ENCODE data around the gene UBAP1L.
"Not testable (repeated sequence)": the region's sequence is repeated elsewhere in the genome, so short reads cannot be mapped to it uniquely, and the experiment has no call there.

The UBAP1L gene

DNA sequence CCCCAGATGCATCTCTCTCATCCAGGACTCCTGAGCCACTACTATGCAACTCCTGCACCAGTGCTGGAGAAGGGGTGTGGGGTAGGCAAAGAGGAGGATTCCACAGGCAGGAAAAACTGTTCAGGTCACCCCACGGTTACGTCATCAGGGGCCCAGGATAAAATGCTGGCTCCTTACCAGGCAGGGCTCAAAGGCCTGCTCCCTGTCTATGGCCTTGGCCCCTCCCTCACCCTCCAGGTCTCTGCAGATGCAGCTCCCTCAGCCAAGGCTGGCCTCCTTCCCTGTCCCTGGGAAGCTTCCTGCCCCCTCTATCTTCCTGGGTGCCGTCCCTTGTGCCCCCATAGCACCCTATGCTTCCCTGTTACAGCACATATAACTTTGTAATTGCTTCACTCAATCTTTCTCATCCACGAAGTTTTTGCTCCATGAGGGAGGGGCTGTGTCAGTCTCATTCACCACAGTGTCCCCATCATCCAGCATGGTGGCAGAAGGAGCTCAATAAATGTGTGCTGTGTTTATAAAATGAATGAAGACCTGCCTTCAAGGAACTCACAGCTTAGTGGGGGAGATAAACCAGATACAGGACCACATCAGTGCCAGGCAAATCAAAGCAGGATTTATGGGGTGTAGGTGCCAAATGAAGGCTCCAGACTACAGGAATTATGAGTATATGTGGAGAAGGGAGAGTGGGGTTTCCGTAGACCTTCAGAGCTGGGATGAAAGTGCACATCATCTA lies 19.8 kb downstream of the UBAP1L start:
- TF ChIP-seq, protein P1, sequence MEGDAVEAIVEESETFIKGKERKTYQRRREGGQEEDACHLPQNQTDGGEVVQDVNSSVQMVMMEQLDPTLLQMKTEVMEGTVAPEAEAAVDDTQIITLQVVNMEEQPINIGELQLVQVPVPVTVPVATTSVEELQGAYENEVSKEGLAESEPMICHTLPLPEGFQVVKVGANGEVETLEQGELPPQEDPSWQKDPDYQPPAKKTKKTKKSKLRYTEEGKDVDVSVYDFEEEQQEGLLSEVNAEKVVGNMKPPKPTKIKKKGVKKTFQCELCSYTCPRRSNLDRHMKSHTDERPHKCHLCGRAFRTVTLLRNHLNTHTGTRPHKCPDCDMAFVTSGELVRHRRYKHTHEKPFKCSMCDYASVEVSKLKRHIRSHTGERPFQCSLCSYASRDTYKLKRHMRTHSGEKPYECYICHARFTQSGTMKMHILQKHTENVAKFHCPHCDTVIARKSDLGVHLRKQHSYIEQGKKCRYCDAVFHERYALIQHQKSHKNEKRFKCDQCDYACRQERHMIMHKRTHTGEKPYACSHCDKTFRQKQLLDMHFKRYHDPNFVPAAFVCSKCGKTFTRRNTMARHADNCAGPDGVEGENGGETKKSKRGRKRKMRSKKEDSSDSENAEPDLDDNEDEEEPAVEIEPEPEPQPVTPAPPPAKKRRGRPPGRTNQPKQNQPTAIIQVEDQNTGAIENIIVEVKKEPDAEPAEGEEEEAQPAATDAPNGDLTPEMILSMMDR (conservative IDR thresholded peaks at IDR 0.05; ENCODE audit: low read depth, low read length), result no peak
- Histone ChIP-seq H3K27me3 (ENCODE audit: insufficient read depth, low read depth) (no peaks in the 10 kb centered on the region), H3K79me2 (ENCODE audit: insufficient read depth, low read depth) (no peaks in the 10 kb centered on the region), H4K20me1 (ENCODE audit: insufficient read depth) (no peaks in the 10 kb centered on the region), H3K4me2 (no peak overlapping the region), H3K27ac (no peak overlapping the region), H3K9ac (no peak overlapping the region), H3K4me1 (ENCODE audit: low read depth, poor library complexity, severe bottlenecking) (no peaks in the 10 kb centered on the region), H3K36me3 (ENCODE audit: insufficient read depth) (no peaks in the 10 kb centered on the region), H3K4me3 (IDR thresholded peaks at IDR 0.05; ENCODE audit: insufficient read depth, low read depth, low read length) (no peak overlapping the region), H2AFZ (ENCODE audit: low read depth) (no peak overlapping the region)

DNA sequence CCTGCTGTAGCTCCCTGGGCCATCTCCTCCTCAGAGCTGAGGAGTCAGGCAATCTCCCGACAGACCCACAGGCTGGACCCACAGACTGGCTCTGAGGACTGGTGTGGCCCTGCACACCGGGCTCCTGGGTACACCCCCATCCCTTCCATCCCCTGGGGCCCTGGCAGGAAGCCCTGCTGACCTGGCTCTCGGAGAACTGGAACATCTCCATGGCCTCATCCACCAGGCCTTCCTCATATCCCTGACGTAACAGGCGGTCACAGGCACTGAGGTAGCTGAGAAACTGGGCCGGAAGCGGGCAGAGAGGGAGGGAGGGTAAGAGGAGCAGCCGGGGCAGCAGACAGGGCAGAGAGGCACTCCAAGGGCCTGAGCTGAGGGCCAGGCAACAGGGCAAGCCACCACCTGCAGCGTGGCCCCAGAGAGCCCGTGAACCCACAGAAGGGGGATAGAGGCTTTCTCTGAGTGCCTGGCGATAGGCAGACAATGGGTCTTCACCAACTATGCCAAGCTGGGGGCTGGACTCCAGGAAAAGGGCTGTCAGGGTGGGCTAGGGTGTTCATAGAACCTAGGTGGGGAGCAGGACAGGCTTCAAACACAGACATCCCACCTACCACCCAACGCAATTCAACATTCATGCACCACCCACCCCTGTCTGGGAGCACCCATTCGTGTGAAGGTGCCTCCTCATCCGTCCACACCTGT lies 20.6 kb downstream of the UBAP1L start:
- no peak overlapping the region for H3K9ac ChIP-seq
- no peaks in the 10 kb centered on the region for H3K79me2 ChIP-seq (ENCODE audit: insufficient read depth, low read depth)
- no peaks in the 10 kb centered on the region for H4K20me1 ChIP-seq (ENCODE audit: insufficient read depth)
- H3K27ac ChIP-seq, result no peak overlapping the region
- H2AFZ ChIP-seq (ENCODE audit: low read depth), result no peak overlapping the region
- H3K4me1 ChIP-seq (ENCODE audit: low read depth, poor library complexity, severe bottlenecking), result no peaks in the 10 kb centered on the region
- no peaks in the 10 kb centered on the region for H3K36me3 ChIP-seq (ENCODE audit: insufficient read depth)
- no peak overlapping the region for H3K4me3 ChIP-seq (IDR thresholded peaks at IDR 0.05; ENCODE audit: insufficient read depth, low read depth, low read length)
- TF ChIP-seq, protein P1 (conservative IDR thresholded peaks at IDR 0.05; ENCODE audit: low read depth, low read length), result no peak
- no peaks in the 10 kb centered on the region for H3K27me3 ChIP-seq (ENCODE audit: insufficient read depth, low read depth)
- no peak overlapping the region for H3K4me2 ChIP-seq

DNA sequence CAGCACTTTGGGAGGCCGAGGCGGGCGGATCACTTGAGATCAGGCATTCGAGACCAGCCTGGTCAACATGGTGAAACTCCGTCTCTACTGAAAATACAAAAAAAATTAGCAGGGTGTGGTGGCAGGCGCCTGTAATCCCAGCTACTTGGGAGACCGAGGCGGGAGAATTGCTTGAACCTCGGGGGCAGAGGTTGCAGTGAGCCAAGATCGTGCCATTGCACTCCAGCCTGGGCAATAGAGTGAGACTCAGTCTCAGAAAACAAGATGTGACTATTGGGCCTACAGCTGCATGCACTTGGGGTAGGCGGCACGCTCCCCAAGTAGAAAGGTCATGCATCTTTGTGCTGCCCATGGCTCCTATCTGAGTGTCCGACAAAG lies 21.2 kb downstream of the UBAP1L start:
- not testable (repeated sequence) for H3K27ac ChIP-seq; H3K79me2 ChIP-seq (ENCODE audit: insufficient read depth, low read depth); H4K20me1 ChIP-seq (ENCODE audit: insufficient read depth); H3K36me3 ChIP-seq (ENCODE audit: insufficient read depth); H2AFZ ChIP-seq (ENCODE audit: low read depth); H3K9ac ChIP-seq; H3K27me3 ChIP-seq (ENCODE audit: insufficient read depth, low read depth); H3K4me1 ChIP-seq (ENCODE audit: low read depth, poor library complexity, severe bottlenecking); H3K4me3 ChIP-seq (IDR thresholded peaks at IDR 0.05; ENCODE audit: insufficient read depth, low read depth, low read length); H3K4me2 ChIP-seq

DNA sequence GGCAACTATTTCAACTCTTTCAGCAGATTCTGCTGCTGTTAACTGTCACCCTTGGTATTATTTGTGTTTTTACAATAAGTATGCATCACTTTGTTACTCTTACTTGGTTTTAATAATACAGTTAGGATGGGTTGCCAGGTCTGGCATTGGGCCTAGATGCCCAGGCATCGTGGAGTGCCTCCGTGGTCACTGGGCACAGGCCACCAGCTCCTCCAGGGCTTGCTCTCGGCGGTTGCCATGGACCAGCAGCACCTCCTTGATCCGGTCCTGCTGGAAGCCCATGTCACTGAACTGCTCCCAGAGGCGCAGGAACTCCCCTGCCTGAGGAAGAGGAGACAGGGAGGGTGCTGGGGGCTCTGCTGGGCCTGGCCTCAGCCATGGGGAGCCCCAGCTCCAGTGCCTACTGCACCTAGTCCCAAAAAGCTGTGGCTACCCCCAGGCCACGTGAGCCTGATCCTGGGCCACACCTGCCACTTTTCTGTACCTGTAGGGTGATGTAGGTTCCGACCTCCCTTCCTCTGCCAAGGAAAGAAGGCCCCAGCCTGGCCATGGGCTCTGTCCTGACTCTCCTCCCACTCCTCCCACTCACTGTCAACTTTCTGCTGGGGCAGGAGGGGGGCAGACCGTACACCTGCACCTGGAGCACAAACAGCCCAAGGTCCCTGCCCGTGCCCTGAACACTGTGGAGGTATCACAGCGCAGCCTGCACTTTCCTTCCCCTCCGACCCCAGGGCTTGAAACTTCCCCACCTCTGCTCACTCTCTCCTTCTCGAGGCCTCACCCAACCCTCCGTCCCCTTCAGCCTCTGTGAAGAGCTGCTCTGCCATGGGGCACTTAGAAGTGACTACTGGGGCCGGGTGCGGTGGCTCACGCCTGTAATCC lies 21.8 kb downstream of the UBAP1L start:
- no peaks in the 10 kb centered on the region for H3K36me3 ChIP-seq (ENCODE audit: insufficient read depth)
- TF ChIP-seq, protein P1 (conservative IDR thresholded peaks at IDR 0.05; ENCODE audit: low read depth, low read length), result no peak
- no peaks in the 10 kb centered on the region for H3K27me3 ChIP-seq (ENCODE audit: insufficient read depth, low read depth)
- no peak overlapping the region for H3K9ac ChIP-seq
- no peak overlapping the region for H3K27ac ChIP-seq
- no peak overlapping the region for H3K4me3 ChIP-seq (IDR thresholded peaks at IDR 0.05; ENCODE audit: insufficient read depth, low read depth, low read length)
- H3K4me2 ChIP-seq, result no peak overlapping the region
- no peaks in the 10 kb centered on the region for H3K79me2 ChIP-seq (ENCODE audit: insufficient read depth, low read depth)
- no peak overlapping the region for H2AFZ ChIP-seq (ENCODE audit: low read depth)
- no peaks in the 10 kb centered on the region for H3K4me1 ChIP-seq (ENCODE audit: low read depth, poor library complexity, severe bottlenecking)
- H4K20me1 ChIP-seq (ENCODE audit: insufficient read depth), result no peaks in the 10 kb centered on the region

All from KMS-11 (cell line).